Epithelial cell of esophagus (primary cell): ENCODE measurements around the gene OR5H2.

Source experiments
- DNase-seq: peaks from one replicate; pipeline ENCODE4 v3.0.0; 2010; ENCODE audit warnings: low read depth
- H3K4me3 ChIP-seq: 2 replicates; pipeline ENCODE4 v1.5.1; 2011; ENCODE audit warnings: mild to moderate bottlenecking, low read length, control low read depth
- CTCF ChIP-seq: IDR thresholded peaks from 2 replicates; pipeline ENCODE4 v1.5.1; 2011; ENCODE audit warnings: low read depth, mild to moderate bottlenecking, low read length, control low read depth, inconsistent platforms; ENCODE audit not compliant: insufficient read depth; ENCODE audit errors: missing control alignments

The OR5H2 gene

GRCh38 chr3:98291332-98291957 is 9.1 kb downstream of the OR5H2 start:
- TF ChIP-seq CTCF = no peak
- no peak overlapping the region for H3K4me3 ChIP-seq
- DNase-seq = no peak

GRCh38 chr3:98322101-98322500 is 39.8 kb downstream of the OR5H2 start:
- TF ChIP-seq CTCF = no peak
- H3K4me3 ChIP-seq = no peak overlapping the region

GRCh38 chr3:98322686-98323085 is 40.4 kb downstream of the OR5H2 start:
- no peak overlapping the region for H3K4me3 ChIP-seq
- DNase-seq = no peak
- TF ChIP-seq CTCF = no peak

More at GRCh38 chr3:98322101-98322500, 39.8 kb downstream of the OR5H2 start:
- no peak for DNase-seq

DNA sequence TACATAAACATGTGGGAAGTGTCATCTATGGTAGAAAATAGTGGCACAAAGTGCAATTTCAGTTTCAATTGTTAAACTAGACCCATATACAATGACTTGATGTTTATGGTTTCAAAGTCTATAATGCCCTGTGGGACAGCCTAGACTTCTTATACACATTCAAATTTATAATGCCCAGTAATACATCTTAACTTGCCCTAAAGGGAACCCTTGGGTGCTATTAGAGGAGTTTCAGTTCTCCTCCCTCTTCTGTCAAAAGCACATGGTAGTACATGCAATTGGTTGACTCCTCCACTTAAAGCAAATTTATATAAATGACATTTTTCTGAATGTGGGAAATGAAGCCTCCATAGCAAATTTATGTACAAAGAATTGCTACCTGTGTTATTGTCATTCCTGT is 41.1 kb downstream of the OR5H2 start:
- DNase-seq = no peak
- TF ChIP-seq CTCF = no peak
- H3K4me3 ChIP-seq = no peak overlapping the region

DNA sequence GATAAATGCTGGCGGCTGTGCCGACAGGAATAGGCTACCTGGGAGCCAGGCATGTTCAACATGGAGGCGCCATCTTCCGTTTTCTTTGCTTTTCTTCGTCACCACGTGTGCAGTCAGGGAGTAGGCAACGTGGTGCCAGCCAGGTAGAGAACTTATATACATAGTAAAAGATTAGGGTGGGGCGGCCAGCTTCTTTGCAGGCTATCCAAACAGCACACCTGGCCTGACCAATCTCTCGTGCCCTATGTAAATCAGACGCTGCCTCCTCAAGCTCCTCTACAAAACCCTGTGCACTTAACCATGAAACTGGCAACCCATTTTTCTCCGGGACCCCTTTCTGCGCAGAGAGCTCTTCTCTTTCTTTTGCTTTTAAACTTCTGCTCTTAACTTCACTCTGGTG is 42.8 kb downstream of the OR5H2 start:
- no peak overlapping the region for H3K4me3 ChIP-seq
- peak; percentile 29 for DNase-seq
- no peak for TF ChIP-seq CTCF

DNA sequence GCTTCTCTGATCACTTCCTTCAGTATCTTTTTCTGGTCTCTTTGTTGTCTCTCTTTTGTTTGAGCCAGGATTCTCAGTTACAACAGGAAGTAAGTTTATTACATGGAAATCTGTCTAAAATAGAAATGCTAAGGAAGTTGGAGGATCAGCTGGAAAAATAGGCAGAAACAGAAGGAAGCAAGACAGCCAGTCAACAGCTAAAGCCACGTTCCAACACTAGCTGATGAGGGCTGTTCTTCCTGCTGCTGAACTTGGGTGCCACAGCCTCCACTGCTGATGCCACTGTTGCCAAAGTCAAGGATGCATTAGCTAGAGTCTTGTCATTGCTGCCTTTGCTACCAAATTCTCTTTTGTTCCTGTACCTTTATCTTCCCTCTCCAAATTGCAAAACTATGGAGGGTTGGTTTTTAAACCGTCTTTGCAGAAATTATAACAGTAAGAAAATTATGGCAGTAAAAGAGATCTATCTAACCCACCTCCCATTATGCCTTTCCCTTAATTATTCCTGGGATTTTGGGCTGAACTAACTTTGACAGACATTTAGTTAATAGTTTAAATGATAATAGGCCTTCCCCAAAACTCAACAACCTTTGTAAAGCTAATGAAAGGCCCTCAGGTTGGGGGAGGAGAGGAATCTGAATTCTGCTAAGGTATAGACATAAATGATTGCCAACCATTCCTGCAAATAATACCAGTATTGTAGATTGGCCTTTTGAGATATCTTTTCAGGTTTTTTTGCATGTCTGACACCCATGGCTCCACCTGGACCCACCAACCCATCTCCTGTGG is 44.0 kb downstream of the OR5H2 start:
- no peak overlapping the region for H3K4me3 ChIP-seq
- TF ChIP-seq CTCF = no peak
- no peak for DNase-seq

- TF ChIP-seq CTCF = no peak
- no peak overlapping the region for H3K4me3 ChIP-seq
- no peak for DNase-seq
Measured at GRCh38 chr3:98326945-98327344, 44.6 kb downstream of the OR5H2 start.
